SK-N-SH (cell line): Measurements from ENCODE around the gene OR2S2.

Source experiments
- EP300 ChIP-seq, 2 experiments: IDR thresholded peaks; 2 replicates each; pipeline versions ENCODE4 v1.4.0 to v1.6.1; 2012; ENCODE audit warnings: borderline replicate concordance in 1 of 2, low read depth in 1 of 2, low read length in 1 of 2
- FOXM1 ChIP-seq: IDR thresholded peaks from 2 replicates; pipeline ENCODE4 v1.4.0; 2012; ENCODE audit warnings: low read depth, mild to moderate bottlenecking
- GABPA ChIP-seq: IDR thresholded peaks from 2 replicates; pipeline ENCODE4 v1.4.0; 2012; ENCODE audit warnings: low read depth, mild to moderate bottlenecking
- POLR2AphosphoS5 ChIP-seq: IDR thresholded peaks from 2 replicates; pipeline ENCODE4 v1.6.1; 2012; ENCODE audit warnings: low read depth, low read length
- RAD21 ChIP-seq: IDR thresholded peaks from 2 replicates; pipeline ENCODE4 v1.6.1; 2012; ENCODE audit warnings: mild to moderate bottlenecking, low read length
- TAF1 ChIP-seq: IDR thresholded peaks from 2 replicates; pipeline ENCODE4 v1.6.1; 2012; ENCODE audit warnings: low read depth, mild to moderate bottlenecking, low read length, moderate library complexity, borderline replicate concordance
- TCF12 ChIP-seq: IDR thresholded peaks from 2 replicates; pipeline ENCODE4 v1.4.0; 2012
- YY1 ChIP-seq: IDR thresholded peaks from 2 replicates; pipeline ENCODE4 v1.4.0; 2012; ENCODE audit warnings: low read depth, mild to moderate bottlenecking
- TF ChIP-seq, protein P1 (sequence below): fragments of 150-350 bp; IDR thresholded peaks from 2 replicates; pipeline ENCODE4 v1.6.1; 2017; ENCODE audit warnings: antibody characterized with exemption, low read length, low read depth, borderline replicate concordance
- TF ChIP-seq, protein P2 (sequence below): fragments of 200-600 bp; sonication (generic); IDR thresholded peaks from 2 replicates; pipeline ENCODE4 v1.6.1; 2017; ENCODE audit warnings: antibody characterized with exemption, mild to moderate bottlenecking, moderate library complexity

DNA sequence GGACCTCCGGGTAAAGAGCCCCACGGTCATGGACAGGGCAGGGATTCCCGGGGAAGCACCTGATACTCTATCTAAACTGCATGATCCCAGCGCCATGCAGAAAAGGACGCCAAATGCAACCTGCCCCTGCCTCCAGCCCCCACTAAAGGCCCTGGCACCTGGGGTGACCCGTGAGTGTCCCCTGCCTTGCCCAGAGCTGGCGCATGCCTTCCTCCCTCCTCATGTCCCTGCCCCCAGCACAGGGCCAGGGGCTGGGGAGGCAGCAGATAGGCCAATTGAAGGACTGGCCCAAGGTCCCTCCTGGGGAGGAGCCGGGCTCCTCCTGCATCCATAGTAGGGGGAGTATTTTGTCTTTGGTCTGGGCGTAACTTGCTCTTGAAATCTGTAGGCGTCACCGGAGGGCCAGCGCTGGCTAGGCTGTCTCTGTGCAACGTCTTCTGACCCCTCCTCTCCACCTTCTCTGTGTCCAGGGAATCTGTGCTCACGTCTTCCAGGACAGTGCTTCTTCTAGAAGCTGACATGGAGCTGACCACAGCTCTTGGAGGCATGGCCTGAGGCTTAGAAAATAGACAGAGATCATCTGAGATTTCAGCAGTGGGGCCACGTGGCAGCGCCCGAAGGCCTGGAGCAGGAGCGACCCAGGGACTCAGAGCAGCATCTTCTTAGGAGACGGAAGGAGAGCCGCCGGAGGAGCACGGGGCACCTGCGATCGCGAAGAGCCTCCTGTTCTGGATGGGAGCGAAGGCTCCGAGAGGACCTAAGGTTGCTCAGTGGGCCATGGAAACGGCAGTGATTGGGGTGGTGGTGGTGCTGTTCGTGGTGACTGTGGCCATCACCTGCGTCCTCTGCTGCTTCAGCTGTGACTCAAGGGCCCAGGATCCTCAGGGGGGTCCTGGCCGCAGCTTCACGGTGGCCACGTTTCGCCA, 48.0 kb downstream of the OR2S2 start:
- TF ChIP-seq FOXM1 (no peak), TAF1 (no peak), RAD21 (no peak), TCF12 (no peak), GABPA (no peak), POLR2AphosphoS5 (no peak), YY1 (no peak), EP300 (IDR thresholded peaks at IDR 0.05; ENCODE audit: borderline replicate concordance in 1 of 2, low read depth in 1 of 2, low read length in 1 of 2) (no peak)
- TF ChIP-seq, protein P1, sequence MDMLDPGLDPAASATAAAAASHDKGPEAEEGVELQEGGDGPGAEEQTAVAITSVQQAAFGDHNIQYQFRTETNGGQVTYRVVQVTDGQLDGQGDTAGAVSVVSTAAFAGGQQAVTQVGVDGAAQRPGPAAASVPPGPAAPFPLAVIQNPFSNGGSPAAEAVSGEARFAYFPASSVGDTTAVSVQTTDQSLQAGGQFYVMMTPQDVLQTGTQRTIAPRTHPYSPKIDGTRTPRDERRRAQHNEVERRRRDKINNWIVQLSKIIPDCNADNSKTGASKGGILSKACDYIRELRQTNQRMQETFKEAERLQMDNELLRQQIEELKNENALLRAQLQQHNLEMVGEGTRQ, result no peak
- TF ChIP-seq, protein P2, sequence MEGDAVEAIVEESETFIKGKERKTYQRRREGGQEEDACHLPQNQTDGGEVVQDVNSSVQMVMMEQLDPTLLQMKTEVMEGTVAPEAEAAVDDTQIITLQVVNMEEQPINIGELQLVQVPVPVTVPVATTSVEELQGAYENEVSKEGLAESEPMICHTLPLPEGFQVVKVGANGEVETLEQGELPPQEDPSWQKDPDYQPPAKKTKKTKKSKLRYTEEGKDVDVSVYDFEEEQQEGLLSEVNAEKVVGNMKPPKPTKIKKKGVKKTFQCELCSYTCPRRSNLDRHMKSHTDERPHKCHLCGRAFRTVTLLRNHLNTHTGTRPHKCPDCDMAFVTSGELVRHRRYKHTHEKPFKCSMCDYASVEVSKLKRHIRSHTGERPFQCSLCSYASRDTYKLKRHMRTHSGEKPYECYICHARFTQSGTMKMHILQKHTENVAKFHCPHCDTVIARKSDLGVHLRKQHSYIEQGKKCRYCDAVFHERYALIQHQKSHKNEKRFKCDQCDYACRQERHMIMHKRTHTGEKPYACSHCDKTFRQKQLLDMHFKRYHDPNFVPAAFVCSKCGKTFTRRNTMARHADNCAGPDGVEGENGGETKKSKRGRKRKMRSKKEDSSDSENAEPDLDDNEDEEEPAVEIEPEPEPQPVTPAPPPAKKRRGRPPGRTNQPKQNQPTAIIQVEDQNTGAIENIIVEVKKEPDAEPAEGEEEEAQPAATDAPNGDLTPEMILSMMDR, result no peak
